Glutamatergic neuron (in vitro differentiated cells): ENCODE results near the gene PAK5. TPM values are rescaled to one million over a fixed set of nuclear protein-coding genes. Genes with fewer than 3 reads are reported as not detected.

Source experiments
- DNase-seq: peaks from one replicate; pipeline ENCODE4 v3.0.0; 2022
- H3K27ac Mint-ChIP-seq: one replicate; pipeline ENCODE4 v1.8.0; 2020; ENCODE audit warnings: mild to moderate bottlenecking, mixed read lengths, inconsistent platforms; ENCODE audit not compliant: unreplicated experiment
- H3K27me3 Mint-ChIP-seq: one replicate; pipeline ENCODE4 v1.8.0; 2020; ENCODE audit warnings: mild to moderate bottlenecking, moderate library complexity, mixed read lengths, inconsistent platforms; ENCODE audit not compliant: unreplicated experiment
- H3K36me3 Mint-ChIP-seq: one replicate; pipeline ENCODE4 v1.8.0; 2020; ENCODE audit warnings: mild to moderate bottlenecking, mixed read lengths, inconsistent platforms; ENCODE audit not compliant: unreplicated experiment
- H3K4me1 Mint-ChIP-seq: one replicate; pipeline ENCODE4 v1.8.0; 2020; ENCODE audit warnings: mild to moderate bottlenecking, low read depth, mixed read lengths, inconsistent platforms; ENCODE audit not compliant: unreplicated experiment
- H3K4me3 Mint-ChIP-seq: one replicate; pipeline ENCODE4 v1.8.0; 2020; ENCODE audit warnings: mild to moderate bottlenecking, mixed read lengths, inconsistent platforms; ENCODE audit not compliant: unreplicated experiment
- H3K9me3 Mint-ChIP-seq: one replicate; pipeline ENCODE4 v1.8.0; 2020; ENCODE audit warnings: mild to moderate bottlenecking, moderate library complexity, mixed read lengths, inconsistent platforms; ENCODE audit not compliant: unreplicated experiment
- CTCF ChIP-seq: fragments of 200-600 bp; sonication (generic); IDR thresholded peaks from one replicate; pipeline ENCODE4 v1.5.0; 2021; ENCODE audit not compliant: partially characterized antibody, unreplicated experiment
- total RNA-seq: library from RNA; stranded (reverse); fragmentation: NEBNext Ultra II Directional; extraction: Animal tissue kit (Norgen Biotek cat#: 25700); gene quantifications from one replicate; pipeline ENCODE4 v1.2.1, GENCODE V29; 2021; ENCODE audit not compliant: unreplicated experiment

The PAK5 gene
- total RNA-seq, 1 donor from 2014 or later: 6.8 TPM

- H3K27me3 Mint-ChIP-seq: no peaks in the 10 kb centered on the region
- DNase-seq: no peak
- no peaks in the 10 kb centered on the region for H3K9me3 Mint-ChIP-seq
- H3K4me1 Mint-ChIP-seq: peaks cover 27% of the 10 kb centered on the region
- H3K27ac Mint-ChIP-seq: no peak overlapping the region
- no peaks in the 10 kb centered on the region for H3K36me3 Mint-ChIP-seq
- no peak for TF ChIP-seq CTCF
- no peak overlapping the region for H3K4me3 Mint-ChIP-seq
Observed at GRCh38 chr20:9534025-9534424, 304.9 kb downstream of the PAK5 start.

DNA sequence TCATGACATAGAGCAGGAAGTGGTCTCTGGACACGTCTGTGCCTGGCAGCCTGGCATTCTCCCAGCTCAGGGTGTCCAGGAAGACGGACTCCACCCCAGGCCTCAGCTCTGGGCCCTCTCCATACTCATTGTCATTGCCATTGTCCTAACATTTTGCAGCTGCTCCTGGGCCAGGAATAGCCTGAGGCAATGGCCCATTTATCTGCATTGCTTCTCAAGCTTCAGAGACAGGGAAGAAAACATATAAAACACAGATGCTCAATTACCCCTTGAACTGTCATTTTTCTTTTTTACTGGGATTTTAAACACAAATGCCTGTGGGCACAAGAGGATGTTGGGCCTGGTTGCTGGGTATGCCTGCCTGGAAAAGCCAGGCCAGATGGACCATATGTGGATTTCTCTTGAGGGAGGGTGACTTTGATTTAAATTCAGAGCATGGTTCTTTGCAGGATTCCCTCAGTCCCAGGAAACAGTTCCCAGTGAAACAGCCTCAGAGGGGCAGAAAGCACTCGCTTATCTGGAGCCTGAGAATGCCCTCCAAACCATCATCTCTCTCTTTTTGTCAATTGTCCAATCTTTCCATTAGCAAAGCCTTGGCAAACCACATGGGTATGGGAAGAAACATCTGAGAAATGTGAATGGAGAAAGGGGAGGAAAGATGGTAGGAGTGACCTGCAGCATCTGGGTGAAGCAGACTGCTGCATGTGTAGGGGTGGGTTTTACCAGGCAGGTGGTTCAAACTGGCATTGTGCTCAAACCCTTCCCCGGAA is 306.6 kb downstream of the PAK5 start:
- no peaks in the 10 kb centered on the region for H3K9me3 Mint-ChIP-seq
- DNase-seq: no peak
- H3K4me1 Mint-ChIP-seq: peaks cover 24% of the 10 kb centered on the region
- H3K36me3 Mint-ChIP-seq: no peaks in the 10 kb centered on the region
- TF ChIP-seq CTCF: no peak
- peaks cover 2% of the 10 kb centered on the region for H3K27me3 Mint-ChIP-seq
- no peak overlapping the region for H3K4me3 Mint-ChIP-seq
- peak overlapping the region; percentile 39 for H3K27ac Mint-ChIP-seq

DNA sequence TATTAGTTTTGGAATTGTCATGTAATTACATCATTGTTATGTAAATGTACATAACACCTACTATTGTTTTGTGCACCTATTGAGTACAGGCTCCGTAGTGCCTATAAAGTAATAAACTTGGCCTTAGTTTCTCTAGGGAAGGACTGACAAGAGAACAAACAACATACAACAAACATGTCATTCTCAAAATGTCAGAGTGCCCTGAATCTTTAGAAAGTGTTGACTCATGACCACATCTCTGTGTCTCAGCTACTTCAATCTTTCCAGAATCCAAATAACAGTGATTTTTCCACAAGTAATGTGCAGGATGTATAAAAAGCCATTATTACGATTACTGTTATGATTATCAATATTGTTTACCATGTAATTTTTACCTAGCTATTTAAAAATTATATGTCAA is 307.3 kb downstream of the PAK5 start:
- H3K27ac Mint-ChIP-seq: peak overlapping the region; percentile 35
- H3K4me1 Mint-ChIP-seq: peaks cover 24% of the 10 kb centered on the region
- TF ChIP-seq CTCF: no peak
- no peak overlapping the region for H3K4me3 Mint-ChIP-seq
- no peak for DNase-seq
- no peaks in the 10 kb centered on the region for H3K36me3 Mint-ChIP-seq
- no peaks in the 10 kb centered on the region for H3K9me3 Mint-ChIP-seq
- peaks cover 2% of the 10 kb centered on the region for H3K27me3 Mint-ChIP-seq

DNA sequence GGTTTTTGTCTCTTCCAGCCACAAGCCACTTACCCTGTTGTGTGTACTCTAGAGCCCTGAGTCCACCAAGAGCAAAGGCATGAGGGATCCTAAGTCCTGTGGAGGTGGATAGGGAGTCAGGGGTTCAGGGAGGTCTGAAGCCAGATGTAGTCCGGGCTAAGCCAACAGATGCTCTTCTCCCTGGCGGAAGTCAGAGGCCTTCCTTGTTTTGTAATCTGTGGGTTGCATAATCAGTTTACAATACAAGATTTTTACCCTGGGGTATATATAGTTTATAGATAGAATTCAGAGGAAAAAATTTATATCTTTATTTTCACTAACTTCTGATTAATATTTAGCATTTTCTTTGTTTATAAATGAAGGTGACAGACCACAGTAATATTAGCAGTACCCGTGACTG is 315.2 kb downstream of the PAK5 start:
- Mint-ChIP-seq H3K4me3 (no peak overlapping the region), H3K36me3 (no peaks in the 10 kb centered on the region), H3K9me3 (peaks cover 3% of the 10 kb centered on the region), H3K27me3 (peaks cover 2% of the 10 kb centered on the region), H3K27ac (no peak overlapping the region), H3K4me1 (no peaks in the 10 kb centered on the region)
- DNase-seq: no peak
- TF ChIP-seq CTCF: no peak

DNA sequence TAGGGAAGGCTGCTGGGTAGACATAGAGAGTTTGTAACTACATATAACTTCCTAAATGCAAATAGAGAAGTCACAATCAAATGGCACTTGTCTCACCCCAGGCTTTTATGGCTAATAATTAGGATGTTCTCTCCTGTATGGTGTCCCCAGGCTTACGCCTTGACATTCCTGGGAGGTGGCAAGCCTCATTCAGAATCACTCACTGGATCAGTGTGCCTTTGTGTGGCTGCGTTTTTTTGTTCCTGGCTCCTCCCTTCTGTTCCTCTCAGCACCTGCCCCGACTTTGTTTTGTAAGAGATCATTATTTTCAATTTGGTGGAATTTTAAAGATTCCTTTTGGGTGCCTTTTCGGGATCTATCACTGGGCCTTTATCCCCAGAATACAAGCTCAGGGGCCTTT is 318.8 kb downstream of the PAK5 start:
- no peak for TF ChIP-seq CTCF
- peaks cover 5% of the 10 kb centered on the region for H3K4me1 Mint-ChIP-seq
- peaks cover 3% of the 10 kb centered on the region for H3K9me3 Mint-ChIP-seq
- DNase-seq: no peak
- no peak overlapping the region for H3K27ac Mint-ChIP-seq
- no peaks in the 10 kb centered on the region for H3K36me3 Mint-ChIP-seq
- no peak overlapping the region for H3K4me3 Mint-ChIP-seq
- H3K27me3 Mint-ChIP-seq: peaks cover 12% of the 10 kb centered on the region
